ENCODE data around the gene PA2G4. TPM values are rescaled to one million over a fixed set of nuclear protein-coding genes. Genes with fewer than 3 reads are reported as not detected.

PA2G4 gene
- total RNA-seq, 2 experiments from 2014 or later, result 244 to 289 TPM

Other genes starting within 250 kb of the PA2G4 start
- 10 to 100 TPM; 50.3 to 50.7 TPM for gene PYM1, start 176.7 kb upstream of the PA2G4 start, total RNA-seq
- 100 to 1,000 TPM; 766 to 771 TPM for gene DGKA, start 173.4 kb upstream of the PA2G4 start, total RNA-seq
- under 1 TPM in 1 of 2 experiments, not detected in 1; 0.37 TPM for gene PMEL, start 138.5 kb upstream of the PA2G4 start, total RNA-seq
- 100 to 1,000 TPM in 1 of 2 experiments, 10 to 100 TPM in 1; 96.6 to 106 TPM for gene CDK2, start 137.7 kb upstream of the PA2G4 start, total RNA-seq
- 10 to 100 TPM; 56.9 to 58.1 TPM for gene RAB5B, start 130.5 kb upstream of the PA2G4 start, total RNA-seq
- gene SUOX, start 107.3 kb upstream of the PA2G4 start, total RNA-seq, result 1 to 10 TPM; 2.4 to 3.5 TPM
- gene IKZF4, start 83.5 kb upstream of the PA2G4 start, total RNA-seq, result 10 to 100 TPM; 15.7 to 17.4 TPM
- 10 to 100 TPM; 47.2 to 48.3 TPM for gene RPS26, start 62.6 kb upstream of the PA2G4 start, total RNA-seq
- gene ERBB3, start 24.4 kb upstream of the PA2G4 start, total RNA-seq, result 1 to 10 TPM; 1.3 to 1.5 TPM
- gene RPL41, start 12.1 kb downstream of the PA2G4 start, total RNA-seq, result 1,000 to 10,000 TPM; 3,940 to 4,815 TPM
- 1 to 10 TPM; 8.2 to 9.1 TPM for gene ZC3H10, start 13.7 kb downstream of the PA2G4 start, total RNA-seq
- gene ESYT1, start 23.7 kb downstream of the PA2G4 start, total RNA-seq, result 100 to 1,000 TPM; 367 to 399 TPM
- 10 to 100 TPM; 56.6 to 63.4 TPM for gene MYL6B, start 48.0 kb downstream of the PA2G4 start, total RNA-seq
- gene MYL6, start 53.8 kb downstream of the PA2G4 start, total RNA-seq, result 1,000 to 10,000 TPM; 1,336 to 1,525 TPM
- gene SMARCC2, start 84.9 kb downstream of the PA2G4 start, total RNA-seq, result 100 to 1,000 TPM; 140 to 173 TPM
- 10 to 100 TPM; 30.1 to 31.6 TPM for gene RNF41, start 117.4 kb downstream of the PA2G4 start, total RNA-seq
- 10 to 100 TPM; 56.7 to 63.5 TPM for gene NABP2, start 119.8 kb downstream of the PA2G4 start, total RNA-seq
- under 1 TPM in 1 of 2 experiments, not detected in 1; 0.64 TPM for gene SLC39A5, start 125.5 kb downstream of the PA2G4 start, total RNA-seq
- gene ANKRD52, start 153.8 kb downstream of the PA2G4 start, total RNA-seq, result 10 to 100 TPM; 39.0 to 45.9 TPM
- gene COQ10A, start 162.4 kb downstream of the PA2G4 start, total RNA-seq, result 10 to 100 TPM; 15.3 to 17.1 TPM
- 100 to 1,000 TPM; 177 to 201 TPM for gene CS, start 195.8 kb downstream of the PA2G4 start, total RNA-seq
- 100 to 1,000 TPM in 1 of 2 experiments, 10 to 100 TPM in 1; 96.2 to 105 TPM for gene CNPY2, start 211.4 kb downstream of the PA2G4 start, total RNA-seq
- gene PAN2, start 229.4 kb downstream of the PA2G4 start, total RNA-seq, result 10 to 100 TPM; 76.9 to 78.9 TPM
- 1 to 10 TPM; 6.1 to 8.0 TPM for gene IL23A, start 234.3 kb downstream of the PA2G4 start, total RNA-seq